Sigmoid colon (tissue), 4 donors: ENCODE data around the gene IL3.

Experiments used
- EP300 ChIP-seq, 4 donors: sonication (generic); formaldehyde crosslinking; IDR thresholded peaks; one replicate each; pipeline ENCODE4 v1.6.1; 2017; ENCODE audit warnings: antibody characterized with exemption in 4 of 4
- POLR2A ChIP-seq, 2 donors: fragments of 450-650 bp; IDR thresholded peaks; one replicate each; pipeline ENCODE4 v1.6.1; 2016; ENCODE audit warnings: antibody characterized with exemption in 2 of 2, mild to moderate bottlenecking in 2 of 2, moderate library complexity in 2 of 2
- TF ChIP-seq, protein P1 (sequence below), 4 experiments: fragments of 450-650 bp in 3 of 4; fragments of 200-600 bp in 1 of 4; IDR thresholded peaks; one replicate each; pipeline ENCODE4 v1.5.1; 2016 to 2019; ENCODE audit warnings: antibody characterized with exemption in 4 of 4, mild to moderate bottlenecking in 3 of 4, moderate library complexity in 2 of 4

DNA sequence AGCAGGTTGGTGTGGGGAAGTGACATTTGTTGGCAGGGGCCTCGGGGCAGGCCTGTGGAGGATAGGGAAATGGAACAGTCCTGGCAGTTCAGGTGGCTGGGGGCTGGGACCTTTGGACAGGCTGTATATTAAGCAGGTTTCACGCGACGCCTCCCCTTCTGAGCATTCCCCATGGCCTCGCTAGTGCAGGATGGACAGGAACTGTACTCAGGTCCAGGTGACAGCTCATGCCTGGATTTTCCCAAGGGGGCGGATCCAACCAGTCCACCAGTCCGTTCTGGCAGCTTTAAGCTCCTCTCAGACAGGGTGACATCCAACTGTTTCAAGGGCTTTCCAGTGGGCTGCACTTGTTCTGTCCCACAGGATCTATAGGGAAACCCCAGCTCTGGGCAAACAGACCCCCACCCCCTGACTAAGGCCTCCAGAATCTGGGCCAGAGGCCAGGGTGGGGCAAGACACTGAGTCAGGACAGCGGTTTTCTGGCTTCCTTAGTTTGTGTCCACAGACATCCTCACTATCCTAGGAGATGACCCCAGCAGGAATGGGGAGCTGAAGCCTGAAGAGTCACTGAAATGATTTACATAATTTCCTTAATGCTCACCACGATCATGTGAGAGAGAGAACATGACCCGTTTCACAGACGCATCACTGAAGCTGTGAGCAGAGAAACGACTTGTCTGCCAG, 34.1 kb downstream of the IL3 start:
- TF ChIP-seq, protein P1, sequence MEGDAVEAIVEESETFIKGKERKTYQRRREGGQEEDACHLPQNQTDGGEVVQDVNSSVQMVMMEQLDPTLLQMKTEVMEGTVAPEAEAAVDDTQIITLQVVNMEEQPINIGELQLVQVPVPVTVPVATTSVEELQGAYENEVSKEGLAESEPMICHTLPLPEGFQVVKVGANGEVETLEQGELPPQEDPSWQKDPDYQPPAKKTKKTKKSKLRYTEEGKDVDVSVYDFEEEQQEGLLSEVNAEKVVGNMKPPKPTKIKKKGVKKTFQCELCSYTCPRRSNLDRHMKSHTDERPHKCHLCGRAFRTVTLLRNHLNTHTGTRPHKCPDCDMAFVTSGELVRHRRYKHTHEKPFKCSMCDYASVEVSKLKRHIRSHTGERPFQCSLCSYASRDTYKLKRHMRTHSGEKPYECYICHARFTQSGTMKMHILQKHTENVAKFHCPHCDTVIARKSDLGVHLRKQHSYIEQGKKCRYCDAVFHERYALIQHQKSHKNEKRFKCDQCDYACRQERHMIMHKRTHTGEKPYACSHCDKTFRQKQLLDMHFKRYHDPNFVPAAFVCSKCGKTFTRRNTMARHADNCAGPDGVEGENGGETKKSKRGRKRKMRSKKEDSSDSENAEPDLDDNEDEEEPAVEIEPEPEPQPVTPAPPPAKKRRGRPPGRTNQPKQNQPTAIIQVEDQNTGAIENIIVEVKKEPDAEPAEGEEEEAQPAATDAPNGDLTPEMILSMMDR (IDR thresholded peaks at IDR 0.05) = no peak
- TF ChIP-seq POLR2A (IDR thresholded peaks at IDR 0.05) (no peak), EP300 (IDR thresholded peaks at IDR 0.05) (no peak)
